SK-N-SH treated with all-trans-retinoic acid at 6 μM for 48 hours (cell line): ENCODE results near the gene KLHL17.

Experiments
- ARNTL ChIP-seq: fragments of 450-650 bp; formaldehyde crosslinking; IDR thresholded peaks from 2 replicates; pipeline ENCODE4 v1.5.0; 2020; ENCODE audit warnings: low read depth, mild to moderate bottlenecking, moderate library complexity, borderline replicate concordance
- BACH2 ChIP-seq: fragments of 250-450 bp; sonication (Bioruptor Pico); IDR thresholded peaks from 2 replicates; pipeline ENCODE4 v1.9.0; 2021; ENCODE audit warnings: mild to moderate bottlenecking, borderline replicate concordance
- CSDC2 ChIP-seq: fragments of 250-450 bp; sonication (Bioruptor Pico); IDR thresholded peaks from 2 replicates; pipeline ENCODE4 v1.5.0; 2020; ENCODE audit warnings: mild to moderate bottlenecking, moderate library complexity
- GLIS3 ChIP-seq: fragments of 250-450 bp; sonication (Bioruptor Pico); IDR thresholded peaks from 2 replicates; pipeline ENCODE4 v1.5.0; 2020; ENCODE audit warnings: mild to moderate bottlenecking, moderate library complexity
- RARB ChIP-seq: fragments of 250-450 bp; sonication (Bioruptor Pico); IDR thresholded peaks from 2 replicates; pipeline ENCODE4 v1.8.0; 2021; ENCODE audit warnings: mild to moderate bottlenecking, moderate library complexity
- SNAI2 ChIP-seq: fragments of 250-450 bp; sonication (Bioruptor Pico); IDR thresholded peaks from 2 replicates; pipeline ENCODE4 v1.5.0; 2020; ENCODE audit warnings: mild to moderate bottlenecking, moderate library complexity
- TCF4 ChIP-seq: fragments of 250-450 bp; sonication (Bioruptor Pico); IDR thresholded peaks from 2 replicates; pipeline ENCODE4 v1.8.0; 2021; ENCODE audit warnings: mild to moderate bottlenecking, moderate library complexity, borderline replicate concordance
- ZFP3 ChIP-seq: fragments of 250-450 bp; sonication (Bioruptor Pico); IDR thresholded peaks from 2 replicates; pipeline ENCODE4 v1.5.0; 2020; ENCODE audit warnings: mild to moderate bottlenecking, moderate library complexity
- ZFP30 ChIP-seq: fragments of 450-650 bp; formaldehyde crosslinking; IDR thresholded peaks from 2 replicates; pipeline ENCODE4 v1.5.0; 2022; ENCODE audit warnings: mild to moderate bottlenecking, moderate library complexity
- ZNF70 ChIP-seq: fragments of 450-650 bp; formaldehyde crosslinking; IDR thresholded peaks from 2 replicates; pipeline ENCODE4 v1.5.0; 2020; ENCODE audit warnings: mild to moderate bottlenecking, moderate library complexity
- TF ChIP-seq, protein P1 (sequence below): fragments of 250-450 bp; sonication (Bioruptor Pico); IDR thresholded peaks from 2 replicates; pipeline ENCODE4 v1.8.0; 2020; ENCODE audit warnings: mild to moderate bottlenecking, moderate library complexity, borderline replicate concordance
- TF ChIP-seq, protein P2 (sequence below): fragments of 250-450 bp; sonication (Bioruptor Pico); IDR thresholded peaks from 2 replicates; pipeline ENCODE4 v1.8.0; 2021; ENCODE audit warnings: low read depth, mild to moderate bottlenecking, moderate library complexity, borderline replicate concordance
- TF ChIP-seq, protein P3 (sequence below): fragments of 250-450 bp; sonication (Bioruptor Pico); IDR thresholded peaks from 2 replicates; pipeline ENCODE4 v1.5.0; 2020; ENCODE audit warnings: mild to moderate bottlenecking, moderate library complexity

DNA sequence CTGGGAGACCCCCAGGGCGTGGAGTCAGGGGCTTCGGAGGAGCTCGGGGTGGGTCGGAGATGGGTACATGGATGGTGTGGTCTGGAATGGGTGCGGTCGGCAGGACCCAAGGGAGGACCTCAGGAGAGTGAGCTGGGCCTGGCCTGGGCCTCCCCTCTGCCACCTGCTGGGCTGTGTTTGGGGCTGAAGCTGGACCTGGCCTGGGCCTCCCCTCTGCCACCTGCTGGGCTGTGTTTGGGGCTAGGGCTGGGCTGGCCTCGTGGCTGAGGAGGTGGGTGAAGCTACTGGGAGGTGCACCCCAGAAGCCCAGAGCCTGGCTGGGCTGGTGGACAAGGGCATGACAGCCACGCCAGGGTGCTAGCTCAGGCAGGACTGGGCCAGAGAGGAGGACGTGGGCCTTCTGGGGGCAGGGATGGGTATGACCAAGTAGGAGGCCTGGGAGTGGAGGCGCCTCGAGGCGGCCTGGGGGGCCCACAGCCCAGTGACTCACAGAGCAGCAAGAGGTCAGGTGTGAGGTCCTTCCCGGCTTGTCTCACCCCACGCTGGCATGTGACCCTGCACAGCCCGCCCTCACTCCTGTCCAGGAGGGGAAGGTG lies 22.2 kb upstream of the KLHL17 start:
- TF ChIP-seq, protein P1, sequence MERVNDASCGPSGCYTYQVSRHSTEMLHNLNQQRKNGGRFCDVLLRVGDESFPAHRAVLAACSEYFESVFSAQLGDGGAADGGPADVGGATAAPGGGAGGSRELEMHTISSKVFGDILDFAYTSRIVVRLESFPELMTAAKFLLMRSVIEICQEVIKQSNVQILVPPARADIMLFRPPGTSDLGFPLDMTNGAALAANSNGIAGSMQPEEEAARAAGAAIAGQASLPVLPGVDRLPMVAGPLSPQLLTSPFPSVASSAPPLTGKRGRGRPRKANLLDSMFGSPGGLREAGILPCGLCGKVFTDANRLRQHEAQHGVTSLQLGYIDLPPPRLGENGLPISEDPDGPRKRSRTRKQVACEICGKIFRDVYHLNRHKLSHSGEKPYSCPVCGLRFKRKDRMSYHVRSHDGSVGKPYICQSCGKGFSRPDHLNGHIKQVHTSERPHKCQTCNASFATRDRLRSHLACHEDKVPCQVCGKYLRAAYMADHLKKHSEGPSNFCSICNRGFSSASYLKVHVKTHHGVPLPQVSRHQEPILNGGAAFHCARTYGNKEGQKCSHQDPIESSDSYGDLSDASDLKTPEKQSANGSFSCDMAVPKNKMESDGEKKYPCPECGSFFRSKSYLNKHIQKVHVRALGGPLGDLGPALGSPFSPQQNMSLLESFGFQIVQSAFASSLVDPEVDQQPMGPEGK (CRISPR knock-in tag): no peak
- TF ChIP-seq ARNTL (CRISPR knock-in tag): no peak
- no peak for TF ChIP-seq ZFP3 (CRISPR knock-in tag)
- TF ChIP-seq TCF4: no peak
- no peak for TF ChIP-seq ZNF70 (CRISPR knock-in tag)
- TF ChIP-seq, protein P2, sequence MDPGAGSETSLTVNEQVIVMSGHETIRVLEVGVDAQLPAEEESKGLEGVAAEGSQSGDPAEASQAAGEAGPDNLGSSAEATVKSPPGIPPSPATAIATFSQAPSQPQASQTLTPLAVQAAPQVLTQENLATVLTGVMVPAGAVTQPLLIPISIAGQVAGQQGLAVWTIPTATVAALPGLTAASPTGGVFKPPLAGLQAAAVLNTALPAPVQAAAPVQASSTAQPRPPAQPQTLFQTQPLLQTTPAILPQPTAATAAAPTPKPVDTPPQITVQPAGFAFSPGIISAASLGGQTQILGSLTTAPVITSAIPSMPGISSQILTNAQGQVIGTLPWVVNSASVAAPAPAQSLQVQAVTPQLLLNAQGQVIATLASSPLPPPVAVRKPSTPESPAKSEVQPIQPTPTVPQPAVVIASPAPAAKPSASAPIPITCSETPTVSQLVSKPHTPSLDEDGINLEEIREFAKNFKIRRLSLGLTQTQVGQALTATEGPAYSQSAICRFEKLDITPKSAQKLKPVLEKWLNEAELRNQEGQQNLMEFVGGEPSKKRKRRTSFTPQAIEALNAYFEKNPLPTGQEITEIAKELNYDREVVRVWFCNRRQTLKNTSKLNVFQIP: no peak
- TF ChIP-seq ZFP30 (CRISPR knock-in tag): no peak
- TF ChIP-seq GLIS3 (CRISPR knock-in tag): no peak
- TF ChIP-seq RARB (CRISPR knock-in tag): no peak
- no peak for TF ChIP-seq CSDC2 (CRISPR knock-in tag)
- TF ChIP-seq SNAI2 (CRISPR knock-in tag): no peak
- TF ChIP-seq, protein P3, sequence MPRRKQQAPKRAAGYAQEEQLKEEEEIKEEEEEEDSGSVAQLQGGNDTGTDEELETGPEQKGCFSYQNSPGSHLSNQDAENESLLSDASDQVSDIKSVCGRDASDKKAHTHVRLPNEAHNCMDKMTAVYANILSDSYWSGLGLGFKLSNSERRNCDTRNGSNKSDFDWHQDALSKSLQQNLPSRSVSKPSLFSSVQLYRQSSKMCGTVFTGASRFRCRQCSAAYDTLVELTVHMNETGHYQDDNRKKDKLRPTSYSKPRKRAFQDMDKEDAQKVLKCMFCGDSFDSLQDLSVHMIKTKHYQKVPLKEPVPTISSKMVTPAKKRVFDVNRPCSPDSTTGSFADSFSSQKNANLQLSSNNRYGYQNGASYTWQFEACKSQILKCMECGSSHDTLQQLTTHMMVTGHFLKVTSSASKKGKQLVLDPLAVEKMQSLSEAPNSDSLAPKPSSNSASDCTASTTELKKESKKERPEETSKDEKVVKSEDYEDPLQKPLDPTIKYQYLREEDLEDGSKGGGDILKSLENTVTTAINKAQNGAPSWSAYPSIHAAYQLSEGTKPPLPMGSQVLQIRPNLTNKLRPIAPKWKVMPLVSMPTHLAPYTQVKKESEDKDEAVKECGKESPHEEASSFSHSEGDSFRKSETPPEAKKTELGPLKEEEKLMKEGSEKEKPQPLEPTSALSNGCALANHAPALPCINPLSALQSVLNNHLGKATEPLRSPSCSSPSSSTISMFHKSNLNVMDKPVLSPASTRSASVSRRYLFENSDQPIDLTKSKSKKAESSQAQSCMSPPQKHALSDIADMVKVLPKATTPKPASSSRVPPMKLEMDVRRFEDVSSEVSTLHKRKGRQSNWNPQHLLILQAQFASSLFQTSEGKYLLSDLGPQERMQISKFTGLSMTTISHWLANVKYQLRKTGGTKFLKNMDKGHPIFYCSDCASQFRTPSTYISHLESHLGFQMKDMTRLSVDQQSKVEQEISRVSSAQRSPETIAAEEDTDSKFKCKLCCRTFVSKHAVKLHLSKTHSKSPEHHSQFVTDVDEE (CRISPR knock-in tag): no peak
- no peak for TF ChIP-seq BACH2 (CRISPR knock-in tag)
